Amniotic stem cell (primary cell): ENCODE data around the gene DSE.

Source experiments
- DNase-seq: peaks from one replicate; lab custom pipeline; 2025; lab: John Stamatoyannopoulos, UW

Gene DSE

GRCh38 chr6:116482780-116483179, 112.0 kb downstream of the DSE start:
- no peak for DNase-seq

- no peak for DNase-seq
Measured at GRCh38 chr6:116483616-116484015, 112.9 kb downstream of the DSE start.

GRCh38 chr6:116485559-116486184, 114.9 kb downstream of the DSE start:
- DNase-seq, result no peak

- DNase-seq, result no peak
Measured at GRCh38 chr6:116491610-116492330, 121.0 kb downstream of the DSE start.

- DNase-seq, result no peak
Measured at GRCh38 chr6:116492331-116493067, 121.8 kb downstream of the DSE start.
